OCI-LY3 (cell line): ENCODE data around the gene LRP3.
"Not testable (repeated sequence)": the region's sequence is repeated elsewhere in the genome, so short reads cannot be mapped to it uniquely, and the experiment has no call there.

Experiments used
- H2AFZ ChIP-seq: fragments of 200-600, 300-600 bp; shearing (Covaris generic); 2 replicates; pipeline ENCODE4 v1.6.0; 2014; ENCODE audit warnings: antibody characterized with exemption, low read depth, low read length
- H3K27ac ChIP-seq: fragments of 200-600, 300-600 bp; sonication (generic); 2 replicates; pipeline ENCODE4 v1.5.1; 2014; ENCODE audit warnings: mild to moderate bottlenecking, low read length, moderate library complexity, mixed read lengths
- H3K27me3 ChIP-seq: fragments of 200-600, 300-600 bp; sonication (generic); 2 replicates; pipeline ENCODE4 v1.6.1; 2014; ENCODE audit warnings: low read depth, low read length, mixed read lengths
- H3K36me3 ChIP-seq: fragments of 200-600, 300-600 bp; sonication (generic); replicated peaks from 2 replicates; pipeline ENCODE3; 2014; ENCODE audit warnings: low read depth, low read length, mixed read lengths
- H3K4me1 ChIP-seq: fragments of 300-600, 200-600 bp; sonication (generic); 2 replicates; pipeline ENCODE4 v1.6.1; 2014; ENCODE audit warnings: low read length, mixed read lengths
- H3K4me2 ChIP-seq: fragments of 200-600, 300-600 bp; sonication (generic); 2 replicates; pipeline ENCODE4 v1.6.1; 2014; ENCODE audit warnings: low read length, mixed read lengths
- H3K4me3 ChIP-seq: fragments of 300-600, 200-600 bp; sonication (generic); 2 replicates; pipeline ENCODE4 v1.5.1; 2014; ENCODE audit warnings: antibody characterized with exemption, mild to moderate bottlenecking, low read length, moderate library complexity
- H3K79me2 ChIP-seq: fragments of 300-600, 200-600 bp; shearing (Covaris generic); 2 replicates; pipeline ENCODE4 v1.6.1; 2014; ENCODE audit warnings: mild to moderate bottlenecking, low read length, mixed read lengths
- H3K9ac ChIP-seq: fragments of 300-600, 200-600 bp; shearing (Covaris generic); 2 replicates; pipeline ENCODE4 v1.6.0; 2014; ENCODE audit warnings: mild to moderate bottlenecking, low read length, moderate library complexity
- H3K9me3 ChIP-seq: fragments of 200-600, 300-600 bp; shearing (Covaris generic); 2 replicates; pipeline ENCODE4 v1.6.1; 2014; ENCODE audit warnings: low read length, mixed read lengths; ENCODE audit not compliant: insufficient read depth
- H4K20me1 ChIP-seq: fragments of 200-600, 300-600 bp; sonication (generic); 2 replicates; pipeline ENCODE4 v1.6.1; 2016; ENCODE audit warnings: low read length, mixed read lengths; ENCODE audit not compliant: insufficient read depth
- EZH2phosphoT487 ChIP-seq: fragments of 200-600 bp; shearing (Covaris generic); IDR thresholded peaks from 2 replicates; pipeline ENCODE4 v1.6.1; 2018; ENCODE audit warnings: antibody characterized with exemption, mixed run types, low read depth
- TF ChIP-seq, protein P1 (sequence below): fragments of 200-600, 300-600 bp; sonication (generic); IDR thresholded peaks from 2 replicates; pipeline ENCODE4 v1.5.1; 2014; ENCODE audit warnings: antibody characterized with exemption, low read length, low read depth

Gene LRP3

GRCh38 chr19:33152176-33152575 lies 42.0 kb upstream of the LRP3 start:
- Histone ChIP-seq H3K27ac (no peak overlapping the region), H3K79me2 (no peaks in the 10 kb centered on the region), H3K36me3 (no peaks in the 10 kb centered on the region), H2AFZ (no peak overlapping the region), H3K4me3 (no peak overlapping the region), H3K4me1 (no peaks in the 10 kb centered on the region), H3K9ac (no peak overlapping the region), H3K4me2 (no peak overlapping the region), H3K27me3 (no peaks in the 10 kb centered on the region), H3K9me3 (no peaks in the 10 kb centered on the region), H4K20me1 (no peaks in the 10 kb centered on the region)
- TF ChIP-seq EZH2phosphoT487, result no peak
- TF ChIP-seq, protein P1, sequence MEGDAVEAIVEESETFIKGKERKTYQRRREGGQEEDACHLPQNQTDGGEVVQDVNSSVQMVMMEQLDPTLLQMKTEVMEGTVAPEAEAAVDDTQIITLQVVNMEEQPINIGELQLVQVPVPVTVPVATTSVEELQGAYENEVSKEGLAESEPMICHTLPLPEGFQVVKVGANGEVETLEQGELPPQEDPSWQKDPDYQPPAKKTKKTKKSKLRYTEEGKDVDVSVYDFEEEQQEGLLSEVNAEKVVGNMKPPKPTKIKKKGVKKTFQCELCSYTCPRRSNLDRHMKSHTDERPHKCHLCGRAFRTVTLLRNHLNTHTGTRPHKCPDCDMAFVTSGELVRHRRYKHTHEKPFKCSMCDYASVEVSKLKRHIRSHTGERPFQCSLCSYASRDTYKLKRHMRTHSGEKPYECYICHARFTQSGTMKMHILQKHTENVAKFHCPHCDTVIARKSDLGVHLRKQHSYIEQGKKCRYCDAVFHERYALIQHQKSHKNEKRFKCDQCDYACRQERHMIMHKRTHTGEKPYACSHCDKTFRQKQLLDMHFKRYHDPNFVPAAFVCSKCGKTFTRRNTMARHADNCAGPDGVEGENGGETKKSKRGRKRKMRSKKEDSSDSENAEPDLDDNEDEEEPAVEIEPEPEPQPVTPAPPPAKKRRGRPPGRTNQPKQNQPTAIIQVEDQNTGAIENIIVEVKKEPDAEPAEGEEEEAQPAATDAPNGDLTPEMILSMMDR, result no peak

DNA sequence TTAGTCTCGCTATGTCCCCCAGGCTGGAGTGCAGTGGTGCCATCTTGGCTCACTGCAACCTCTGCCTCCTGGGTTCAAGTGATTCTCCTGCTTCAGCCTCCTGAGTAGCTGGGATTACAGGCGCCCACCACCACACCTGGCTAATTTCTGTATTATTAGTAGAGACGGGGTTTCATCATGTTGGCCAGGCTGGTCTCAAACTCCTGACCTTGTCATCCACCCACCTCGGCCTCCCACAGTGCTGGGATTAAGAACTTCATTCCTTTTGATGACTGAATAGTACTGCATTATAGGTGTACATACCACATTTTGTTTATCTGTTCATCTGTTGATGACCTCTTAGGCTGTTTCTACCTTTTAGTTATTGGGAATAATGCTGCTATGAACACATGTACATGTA lies 41.5 kb upstream of the LRP3 start:
- H3K36me3 ChIP-seq, H3K9me3 ChIP-seq, H3K79me2 ChIP-seq, H3K4me2 ChIP-seq, H3K27ac ChIP-seq, H3K4me1 ChIP-seq, H4K20me1 ChIP-seq, H3K4me3 ChIP-seq, H3K27me3 ChIP-seq, H3K9ac ChIP-seq, H2AFZ ChIP-seq: not testable (repeated sequence)

DNA sequence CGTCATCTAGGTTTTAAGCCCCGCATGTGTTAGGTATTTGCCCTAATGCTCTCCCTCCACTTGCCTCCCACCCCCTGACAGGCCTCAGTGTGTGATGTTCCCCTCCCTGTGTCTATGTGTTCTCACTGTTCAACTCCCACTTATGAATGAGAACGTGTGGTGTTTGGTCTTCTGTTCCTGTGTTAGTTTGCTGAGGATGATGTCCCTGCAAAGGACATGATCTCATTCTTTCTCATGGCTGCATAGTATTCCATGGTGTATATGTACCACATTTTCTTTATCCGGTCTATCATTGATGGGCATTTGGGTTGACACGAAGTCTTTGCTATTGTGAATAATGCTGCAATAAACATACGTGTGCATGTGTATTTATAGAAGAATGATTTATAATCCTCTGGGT lies 39.8 kb upstream of the LRP3 start:
- not testable (repeated sequence) for H3K4me1 ChIP-seq, H3K9me3 ChIP-seq, H3K4me2 ChIP-seq, H4K20me1 ChIP-seq, H3K4me3 ChIP-seq, H3K79me2 ChIP-seq, H2AFZ ChIP-seq, H3K9ac ChIP-seq, H3K27me3 ChIP-seq, H3K36me3 ChIP-seq, H3K27ac ChIP-seq

GRCh38 chr19:33156334-33156733 lies 37.8 kb upstream of the LRP3 start:
- Histone ChIP-seq H3K79me2 (no peaks in the 10 kb centered on the region), H3K27me3 (no peaks in the 10 kb centered on the region), H3K9ac (no peak overlapping the region), H3K27ac (no peak overlapping the region), H2AFZ (no peak overlapping the region), H3K9me3 (no peaks in the 10 kb centered on the region), H3K36me3 (no peaks in the 10 kb centered on the region), H4K20me1 (no peaks in the 10 kb centered on the region), H3K4me3 (no peak overlapping the region), H3K4me2 (no peak overlapping the region), H3K4me1 (no peaks in the 10 kb centered on the region)
- no peak for TF ChIP-seq EZH2phosphoT487
- TF ChIP-seq, protein P1, result no peak

- Histone ChIP-seq H3K9me3 (no peaks in the 10 kb centered on the region), H3K4me3 (no peak overlapping the region), H3K4me1 (no peaks in the 10 kb centered on the region), H3K79me2 (no peaks in the 10 kb centered on the region), H3K27me3 (no peaks in the 10 kb centered on the region), H4K20me1 (no peaks in the 10 kb centered on the region), H2AFZ (no peak overlapping the region), H3K36me3 (no peaks in the 10 kb centered on the region), H3K27ac (no peak overlapping the region), H3K4me2 (no peak overlapping the region), H3K9ac (no peak overlapping the region)
- no peak for TF ChIP-seq EZH2phosphoT487
- TF ChIP-seq, protein P1, result no peak
These were observed 36.2 kb upstream of the LRP3 start for GRCh38 chr19:33157906-33158305.
